ENCODE data around the gene WIZ. TPM values are rescaled to one million over a fixed set of nuclear protein-coding genes. Genes with fewer than 3 reads are reported as not detected.

WIZ gene
- total RNA-seq, 2 donors from 2014 or later, result 16.1 to 111 TPM

DNA sequence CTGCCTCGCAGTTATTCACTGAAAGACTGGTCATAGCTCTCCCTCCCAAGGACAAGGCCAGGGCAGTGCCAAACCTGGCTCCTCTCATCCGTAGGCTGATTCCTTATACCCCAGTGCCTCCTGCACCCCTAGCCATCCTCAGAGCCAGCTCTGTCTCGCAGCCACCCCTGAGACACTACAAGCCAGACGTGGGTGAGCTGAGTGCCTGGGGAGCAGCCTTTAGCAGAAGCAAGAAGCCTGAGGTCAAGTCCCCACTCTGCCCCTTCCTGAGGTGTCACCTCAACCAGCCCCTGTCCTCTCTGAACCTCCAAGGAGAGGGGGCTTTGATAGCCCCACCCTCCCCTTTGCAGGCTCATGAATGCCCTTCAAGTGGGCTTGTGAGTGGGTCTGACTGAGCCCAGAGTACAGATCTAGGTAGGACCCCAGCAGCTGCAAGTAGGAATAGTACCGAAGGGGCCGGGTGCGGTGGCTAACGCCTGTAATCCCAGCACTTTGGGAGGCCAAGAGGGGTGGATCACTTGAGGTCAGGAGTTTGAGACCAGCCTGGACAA lies 16.2 kb downstream of the WIZ start:
- TF ChIP-seq, protein P1, sequence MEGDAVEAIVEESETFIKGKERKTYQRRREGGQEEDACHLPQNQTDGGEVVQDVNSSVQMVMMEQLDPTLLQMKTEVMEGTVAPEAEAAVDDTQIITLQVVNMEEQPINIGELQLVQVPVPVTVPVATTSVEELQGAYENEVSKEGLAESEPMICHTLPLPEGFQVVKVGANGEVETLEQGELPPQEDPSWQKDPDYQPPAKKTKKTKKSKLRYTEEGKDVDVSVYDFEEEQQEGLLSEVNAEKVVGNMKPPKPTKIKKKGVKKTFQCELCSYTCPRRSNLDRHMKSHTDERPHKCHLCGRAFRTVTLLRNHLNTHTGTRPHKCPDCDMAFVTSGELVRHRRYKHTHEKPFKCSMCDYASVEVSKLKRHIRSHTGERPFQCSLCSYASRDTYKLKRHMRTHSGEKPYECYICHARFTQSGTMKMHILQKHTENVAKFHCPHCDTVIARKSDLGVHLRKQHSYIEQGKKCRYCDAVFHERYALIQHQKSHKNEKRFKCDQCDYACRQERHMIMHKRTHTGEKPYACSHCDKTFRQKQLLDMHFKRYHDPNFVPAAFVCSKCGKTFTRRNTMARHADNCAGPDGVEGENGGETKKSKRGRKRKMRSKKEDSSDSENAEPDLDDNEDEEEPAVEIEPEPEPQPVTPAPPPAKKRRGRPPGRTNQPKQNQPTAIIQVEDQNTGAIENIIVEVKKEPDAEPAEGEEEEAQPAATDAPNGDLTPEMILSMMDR (IDR thresholded peaks at IDR 0.05), result no peak
- TF ChIP-seq POLR2A (IDR thresholded peaks at IDR 0.05), result no peak
- Histone ChIP-seq H3K4me3 (peak overlapping the region in 1 of 2 donors; percentile 17), H3K36me3 (replicated peaks in 1 of 2; ENCODE audit: insufficient read depth in 1 of 2, low read depth in 2 of 2) (no peaks in the 10 kb centered on the region), H3K27me3 (no peaks in the 10 kb centered on the region), H3K27ac (peak overlapping the region; percentile 70 to 90 (median 76)), H3K9me3 (no peaks in the 10 kb centered on the region), H3K4me1 (peaks cover 50% of the 10 kb centered on the region)
- ATAC-seq, result no peak
- DNase-seq, result no peak
- intact Hi-C loops (cut with DNase I), result no loop called here
- WGBS, 2 donors, result 66 to 74% methylated on average over 8 of the region's 8 CpGs

DNA sequence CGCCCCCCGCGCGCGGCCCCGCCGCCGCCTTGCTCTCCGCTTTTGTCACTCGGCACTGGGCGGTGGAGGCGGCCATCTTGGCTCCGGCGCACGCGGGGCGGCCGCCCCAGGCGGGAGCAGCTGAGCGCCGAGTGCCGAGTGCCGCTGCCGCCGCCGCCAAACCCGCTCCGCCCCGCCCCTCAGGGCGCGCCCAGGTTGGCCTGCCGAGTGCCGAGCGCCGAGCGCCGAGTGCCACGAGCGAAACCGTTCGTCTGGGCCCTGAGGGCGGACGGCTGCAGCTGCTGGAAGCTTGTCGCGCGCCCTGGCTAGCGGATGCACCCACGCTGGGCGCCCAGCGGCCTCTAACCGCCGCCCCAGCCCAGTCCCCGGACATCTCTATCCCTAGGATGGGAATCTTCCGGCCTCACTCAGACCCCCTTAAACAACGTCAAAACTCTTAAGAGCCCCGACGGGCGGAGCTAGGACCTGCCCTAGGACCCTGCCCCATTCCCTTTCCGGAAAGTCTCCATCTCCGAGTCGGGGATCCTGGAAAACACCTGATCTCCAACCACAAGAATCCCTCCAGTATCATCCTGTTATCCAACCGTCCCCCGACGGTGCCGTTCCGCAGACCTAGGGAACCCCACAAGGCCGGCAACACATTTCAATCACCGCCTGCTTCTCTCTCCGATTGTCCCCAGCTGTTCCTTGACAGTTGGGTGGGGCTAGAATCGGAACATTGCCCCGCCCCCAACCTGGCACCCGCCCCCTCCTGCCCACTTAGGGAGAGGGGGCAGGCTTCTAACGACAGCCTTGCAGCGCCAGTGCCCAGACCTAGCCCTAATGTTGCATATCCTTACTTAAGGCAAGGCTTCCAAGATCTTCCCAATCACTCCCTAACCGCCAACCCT lies 16.9 kb downstream of the WIZ start:
- intact Hi-C loops (cut with DNase I), result no loop called here
- Histone ChIP-seq H3K4me1 (peaks cover 43% of the 10 kb centered on the region), H3K9me3 (no peaks in the 10 kb centered on the region), H3K36me3 (replicated peaks in 1 of 2; ENCODE audit: insufficient read depth in 1 of 2, low read depth in 2 of 2) (no peaks in the 10 kb centered on the region), H3K27me3 (no peaks in the 10 kb centered on the region), H3K4me3 (peak overlapping the region; percentile 17 to 60), H3K27ac (peak overlapping the region; percentile 70 to 90 (median 76))
- DNase-seq (peak; percentile 90 to 92 (median 91)), ATAC-seq (peak; percentile 96)
- 0 to 1% methylated on average over 21 to 65 of the region's 75 CpGs for WGBS, 2 donors
- TF ChIP-seq POLR2A (IDR thresholded peaks at IDR 0.05), result peak; percentile 40 to 62 (median 61)
- TF ChIP-seq, protein P1 (IDR thresholded peaks at IDR 0.05), result peak in 2 of 7 experiments; percentile 6 to 17

DNA sequence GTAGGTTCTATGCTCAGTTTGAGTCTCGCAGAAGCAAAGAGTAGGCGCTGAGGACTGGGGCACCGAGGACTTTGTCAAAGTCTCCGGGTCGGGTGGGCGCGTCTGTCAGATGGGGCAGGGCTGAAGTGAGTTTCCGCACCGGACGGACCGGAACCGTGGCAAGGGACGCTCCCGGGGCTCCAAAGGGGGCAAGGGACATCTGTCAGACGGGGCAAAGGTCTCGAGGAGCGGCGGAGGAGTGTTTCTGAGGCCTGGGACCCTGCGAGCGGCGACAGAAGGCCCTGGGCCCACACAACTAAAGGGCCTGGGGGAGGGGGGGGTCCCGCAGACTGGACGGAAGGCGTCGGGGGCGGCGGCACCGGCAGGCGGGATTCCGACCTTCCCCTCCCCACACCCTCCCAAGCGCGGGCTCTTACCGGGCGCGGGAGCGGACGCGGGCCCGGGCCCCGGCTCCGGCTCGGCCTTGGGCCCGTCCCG lies 17.7 kb downstream of the WIZ start:
- peaks cover 35% of the 10 kb centered on the region for H3K4me1 ChIP-seq
- ATAC-seq, result no peak
- H3K27ac ChIP-seq, result peak overlapping the region in 3 of 4 donors; percentile 1 to 52 (median 33)
- H3K36me3 ChIP-seq (replicated peaks in 1 of 2; ENCODE audit: insufficient read depth in 1 of 2, low read depth in 2 of 2), result peaks cover 0 to 3% of the 10 kb centered on the region in 2 donors
- TF ChIP-seq POLR2A (IDR thresholded peaks at IDR 0.05), result no peak
- TF ChIP-seq, protein P1 (IDR thresholded peaks at IDR 0.05), result no peak
- DNase-seq, result peak in 2 of 4 donors; percentile 13 to 21
- no peaks in the 10 kb centered on the region for H3K9me3 ChIP-seq
- H3K27me3 ChIP-seq, result no peaks in the 10 kb centered on the region
- 0% methylated on average over 16 to 31 of the region's 44 CpGs for WGBS, 2 donors
- peak overlapping the region; percentile 86 to 98 for H3K4me3 ChIP-seq
- intact Hi-C loops (cut with DNase I), result no loop called here

DNA sequence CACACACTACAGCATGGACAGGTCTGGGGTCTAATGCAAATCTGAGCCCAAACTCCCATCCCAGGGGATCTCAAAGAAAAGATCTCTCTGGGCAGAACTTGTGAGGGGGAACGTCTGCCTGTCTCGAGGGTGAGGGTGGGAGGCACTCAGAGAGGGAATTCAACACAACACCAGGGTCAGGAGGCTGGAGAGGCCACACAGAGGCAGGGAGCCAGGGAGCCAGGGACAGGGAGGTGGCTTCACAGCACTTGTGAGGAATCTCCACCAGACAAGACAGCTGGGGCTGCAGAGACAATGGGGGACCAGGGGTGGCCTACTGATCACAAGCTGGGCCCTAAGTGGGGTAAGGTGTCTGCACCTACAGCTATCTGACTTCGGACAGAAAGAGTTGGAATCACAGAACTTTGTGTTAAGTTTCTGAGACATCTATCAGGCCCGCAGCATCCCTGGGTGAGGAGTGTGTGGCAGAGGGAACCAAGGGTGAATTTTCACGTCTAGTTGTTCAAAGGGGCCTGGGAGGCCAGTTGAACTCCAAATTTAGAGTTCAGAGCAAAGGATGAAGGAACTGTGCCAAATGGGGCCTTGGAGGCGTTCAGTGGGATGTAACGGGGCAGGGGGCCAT lies 18.2 kb downstream of the WIZ start:
- WGBS, 2 donors, result 7 to 13% methylated on average over 7 of the region's 7 CpGs
- ATAC-seq (no peak), DNase-seq (no peak)
- H3K27me3 ChIP-seq, result no peaks in the 10 kb centered on the region
- TF ChIP-seq, protein P1 (IDR thresholded peaks at IDR 0.05), result no peak
- no peak for TF ChIP-seq POLR2A (IDR thresholded peaks at IDR 0.05)
- H3K4me1 ChIP-seq, result peaks cover 34% of the 10 kb centered on the region
- intact Hi-C loops (cut with DNase I), result no loop called here
- H3K4me3 ChIP-seq, result peak overlapping the region; percentile 86 to 98
- peaks cover 0 to 9% of the 10 kb centered on the region in 2 donors for H3K36me3 ChIP-seq (replicated peaks in 1 of 2; ENCODE audit: insufficient read depth in 1 of 2, low read depth in 2 of 2)
- H3K27ac ChIP-seq, result peak overlapping the region in 3 of 4 donors; percentile 1 to 52 (median 33)
- H3K9me3 ChIP-seq, result no peaks in the 10 kb centered on the region
